GM18502 (cell line): ENCODE results near the gene SPOPL.
A peak's percentile ranks its signal among the peaks of the same experiment; 100 is the strongest.
"Not testable (repeated sequence)": the region's sequence is repeated elsewhere in the genome, so short reads cannot be mapped to it uniquely, and the experiment has no call there.

Experiments
- ATAC-seq: cut with Tn5 transposase; IDR thresholded peaks from one replicate; pipeline ENCODE4 v1.9.1; 2021; ENCODE audit warnings: mild to moderate bottlenecking; ENCODE audit not compliant: unreplicated experiment, poor library complexity

SPOPL gene

DNA sequence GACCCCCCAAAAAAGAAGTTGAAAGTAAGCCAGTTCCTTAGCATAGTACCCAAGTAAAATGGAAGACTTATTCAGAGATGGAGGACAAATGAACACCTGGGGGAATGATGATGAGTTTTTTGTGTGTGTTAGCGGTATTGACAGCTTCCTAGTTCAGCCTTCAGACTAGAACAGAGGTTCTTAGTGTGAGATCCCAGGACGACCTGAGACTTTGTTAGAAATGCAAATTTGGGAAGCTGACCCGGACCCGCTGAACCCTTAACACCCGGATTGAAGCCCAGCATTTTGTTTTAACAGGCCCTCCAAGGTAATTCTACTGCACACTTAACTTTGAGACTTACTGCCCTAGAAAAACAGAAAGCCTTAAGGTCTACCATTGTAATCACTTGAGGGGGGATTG, 20.3 kb downstream of the SPOPL start:
- no peak for ATAC-seq

DNA sequence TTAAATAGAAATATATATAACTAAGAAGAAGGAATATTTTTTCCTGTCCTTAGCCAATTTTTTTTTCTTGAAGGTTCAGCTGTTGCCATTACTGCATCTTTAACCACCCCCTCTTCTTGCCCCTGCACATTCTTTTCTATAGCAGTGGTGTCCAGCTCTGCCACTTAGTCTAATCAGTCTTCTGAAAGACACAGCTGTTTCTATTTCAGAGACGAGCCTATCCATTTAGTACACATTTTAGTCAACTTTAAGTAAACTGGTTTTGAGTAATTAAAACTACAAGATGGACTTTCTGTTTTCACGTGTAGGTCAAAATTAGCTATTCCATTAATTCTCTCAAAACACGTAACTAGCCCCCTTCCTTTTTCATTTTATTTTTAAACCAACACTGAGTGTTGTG, 21.0 kb downstream of the SPOPL start:
- ATAC-seq = peak; percentile 79

DNA sequence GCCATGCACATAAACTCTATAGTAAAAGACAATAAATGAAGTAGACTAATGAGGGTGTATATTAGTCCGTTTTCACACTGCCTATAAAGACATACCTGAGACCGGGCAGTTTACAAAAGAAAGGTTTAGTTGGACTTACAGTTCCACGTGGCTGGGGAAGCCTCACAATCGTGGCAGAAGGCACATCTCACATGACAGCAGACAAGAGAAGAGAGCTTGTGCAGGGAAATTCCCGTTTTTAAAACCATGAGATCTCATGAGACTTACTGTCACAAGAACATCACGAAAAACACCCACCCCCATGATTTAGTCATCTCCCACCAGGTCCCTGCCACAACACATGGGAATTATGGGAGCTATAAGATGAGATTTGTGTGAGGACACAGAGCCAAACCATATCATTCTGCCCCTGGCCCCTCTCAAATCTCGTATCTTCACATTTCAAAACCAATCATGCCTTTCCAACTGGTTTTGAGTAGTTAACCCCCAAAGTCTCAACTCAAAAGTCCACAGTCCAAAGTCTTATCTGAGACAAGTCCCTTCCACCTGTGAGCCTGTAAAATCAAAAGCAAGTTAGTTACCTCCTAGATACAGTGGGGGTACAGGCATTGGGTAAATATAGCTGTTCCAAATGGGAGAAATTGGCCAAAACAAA, 21.6 kb downstream of the SPOPL start:
- peak; percentile 70 for ATAC-seq

DNA sequence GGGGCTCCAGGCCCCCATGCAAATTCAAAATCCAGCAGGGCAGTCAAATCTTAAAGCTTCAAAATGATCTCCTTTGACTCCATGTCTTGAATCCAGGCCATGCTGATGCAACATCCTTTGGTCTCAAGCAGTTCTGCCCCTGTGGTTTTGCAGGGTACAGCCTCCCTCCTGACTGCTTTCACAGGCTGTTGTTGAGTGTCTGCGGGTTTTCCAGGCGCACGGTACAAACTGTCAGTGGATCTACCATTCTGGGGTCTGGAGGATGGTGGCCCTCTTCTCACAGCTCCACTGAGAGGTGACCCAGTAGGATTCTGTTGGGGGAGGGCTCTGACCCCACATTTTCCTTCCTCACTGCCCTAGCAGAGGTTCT, 22.1 kb downstream of the SPOPL start:
- peak; percentile 32 for ATAC-seq

DNA sequence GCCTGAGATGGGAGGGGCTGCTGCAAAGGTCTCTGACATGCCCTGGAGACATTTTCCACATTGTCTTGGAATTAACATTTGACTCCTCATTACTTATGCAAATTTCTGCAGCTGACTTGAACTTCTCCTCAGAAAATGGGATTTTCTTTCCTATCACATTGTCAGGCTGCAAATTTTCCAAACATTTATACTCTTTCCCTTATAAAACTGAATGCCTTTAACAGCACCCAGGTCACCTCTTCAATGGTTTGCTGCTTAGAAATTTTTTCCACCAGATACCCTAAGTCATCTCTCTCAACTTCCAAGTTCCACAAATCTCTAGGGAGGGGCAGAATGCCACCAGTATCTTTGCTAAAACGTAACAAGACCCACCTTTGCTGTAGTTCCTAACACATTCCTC, 22.8 kb downstream of the SPOPL start:
- not testable (repeated sequence) for ATAC-seq

DNA sequence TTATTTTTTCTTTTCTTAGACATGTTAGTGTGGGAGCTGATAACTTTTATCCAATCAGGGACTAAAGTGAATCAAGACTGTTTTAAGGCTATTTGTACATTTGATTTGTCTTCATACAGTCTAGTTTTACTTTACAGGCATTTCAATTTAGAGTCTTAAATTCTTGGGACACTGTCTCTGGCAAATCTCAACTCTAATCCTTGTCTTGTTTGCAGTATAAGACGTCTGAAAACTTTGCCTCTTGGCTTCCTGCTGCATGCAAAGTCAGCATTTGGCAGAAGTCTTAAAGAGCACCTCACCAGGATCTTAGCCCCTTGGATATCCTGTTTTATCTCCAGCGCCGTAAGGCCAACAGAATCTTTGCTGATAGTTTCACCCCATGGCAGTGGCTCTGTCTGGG, 30.3 kb downstream of the SPOPL start:
- no peak for ATAC-seq

DNA sequence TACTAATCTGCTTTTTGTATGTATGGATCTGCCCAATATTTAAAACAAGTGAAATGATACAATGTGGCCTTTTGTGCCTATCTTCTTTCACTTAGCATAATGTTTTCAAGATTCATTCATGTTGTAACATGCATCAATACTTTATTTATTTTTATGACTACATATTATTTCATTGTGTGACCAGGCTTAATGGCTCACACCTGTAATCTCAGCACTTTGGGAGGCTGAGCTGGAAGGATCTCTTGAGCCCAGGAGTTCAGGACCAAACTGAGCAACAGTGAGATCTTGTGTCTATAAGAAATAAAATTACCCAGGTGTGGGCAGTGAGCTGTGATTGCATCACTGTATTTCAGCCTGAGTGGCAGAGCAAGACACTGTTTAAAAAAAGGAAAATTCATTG, 33.2 kb downstream of the SPOPL start:
- no peak for ATAC-seq

DNA sequence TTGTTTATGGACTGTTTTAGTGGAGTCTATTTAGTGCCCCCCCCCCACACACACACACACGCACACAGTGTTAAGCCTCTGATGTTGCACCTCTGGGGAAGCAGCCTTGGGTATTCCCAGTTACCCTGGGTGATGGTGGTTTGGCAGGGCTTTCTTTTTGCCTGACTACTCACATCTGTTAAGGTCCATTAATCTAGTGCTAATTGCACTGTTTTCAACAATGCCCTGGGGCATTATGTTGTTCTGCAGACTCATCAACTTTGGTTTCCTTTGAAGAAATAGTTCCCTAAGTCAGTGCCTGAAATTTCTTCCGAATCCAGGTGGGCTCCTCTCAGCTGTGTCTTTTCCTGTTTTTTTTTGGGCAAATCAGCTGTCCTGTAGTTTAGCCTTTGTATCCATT, 34.7 kb downstream of the SPOPL start:
- ATAC-seq = peak; percentile 94

DNA sequence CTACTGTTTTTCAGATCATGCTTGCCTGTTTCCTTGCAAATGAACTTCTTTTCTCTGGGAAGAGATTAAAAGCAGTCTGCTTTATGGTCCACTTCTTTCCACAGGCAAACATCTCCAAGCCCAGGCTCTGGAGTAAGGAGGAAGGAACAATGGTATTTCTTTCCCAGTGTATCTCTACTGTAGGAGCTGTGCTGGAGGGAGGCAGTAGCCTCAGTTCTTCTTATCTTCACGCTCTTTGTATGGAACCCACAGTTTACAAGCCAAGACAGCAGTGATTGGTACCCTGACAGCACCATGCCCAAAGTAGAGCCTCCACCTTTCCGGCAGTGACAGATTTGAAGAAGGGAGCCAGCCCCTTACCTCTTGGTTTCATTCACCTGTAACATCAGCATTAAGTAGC, 35.2 kb downstream of the SPOPL start:
- no peak for ATAC-seq

DNA sequence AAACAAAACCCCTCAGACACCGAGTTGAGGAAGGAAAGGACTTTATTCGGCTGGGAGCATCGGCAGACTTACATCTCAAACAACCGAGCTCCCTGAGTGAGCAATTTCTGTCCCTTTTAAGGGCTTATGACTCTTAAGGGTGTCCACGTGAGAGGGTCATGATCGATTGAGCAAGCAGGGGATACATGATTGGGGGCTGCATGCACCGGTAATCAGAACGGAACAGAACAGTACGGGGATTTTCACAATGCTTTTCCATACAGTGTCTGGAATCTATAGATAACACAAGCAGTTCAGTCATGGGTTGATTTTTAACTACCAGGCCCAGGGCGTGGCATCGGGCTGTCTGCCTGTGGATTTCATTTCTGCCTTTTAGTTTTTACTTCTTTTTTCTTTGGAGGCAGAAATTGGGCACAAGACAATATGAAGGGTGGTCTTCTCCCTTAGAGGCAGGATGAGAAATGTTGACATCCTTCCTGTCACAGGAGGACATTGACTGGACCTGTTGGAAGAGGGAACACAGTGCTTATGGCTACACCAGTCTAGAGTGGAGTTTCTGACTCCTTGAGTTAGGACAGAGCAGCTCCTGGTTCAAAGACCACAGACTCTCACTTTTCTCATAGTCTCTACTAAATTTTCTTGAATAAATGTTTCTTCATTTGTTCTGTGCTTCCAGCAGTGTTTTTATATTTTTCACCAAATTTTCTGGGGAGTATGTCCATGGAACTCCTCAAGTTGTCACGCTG, 35.8 kb downstream of the SPOPL start:
- ATAC-seq = no peak

DNA sequence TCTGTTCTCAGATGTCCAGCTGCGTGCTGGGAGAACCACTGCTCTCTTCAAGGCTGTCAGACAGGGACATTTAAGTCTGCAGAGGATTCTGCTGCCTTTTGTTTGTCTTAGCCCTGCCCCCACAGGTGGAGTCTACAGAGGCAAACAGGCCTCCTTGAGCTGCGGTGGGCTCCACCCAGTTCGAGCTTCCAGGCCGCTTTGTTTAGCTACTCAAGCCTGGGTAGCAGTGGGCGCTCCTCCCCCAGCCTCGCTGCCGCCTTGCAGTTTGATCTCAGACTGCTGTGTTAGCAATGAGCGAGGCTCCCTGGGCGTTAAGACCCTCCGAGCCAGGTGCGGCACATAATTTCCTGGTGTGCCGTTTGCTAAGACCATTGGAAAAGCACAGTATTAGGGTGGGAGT, 42.6 kb downstream of the SPOPL start:
- not testable (repeated sequence) for ATAC-seq

DNA sequence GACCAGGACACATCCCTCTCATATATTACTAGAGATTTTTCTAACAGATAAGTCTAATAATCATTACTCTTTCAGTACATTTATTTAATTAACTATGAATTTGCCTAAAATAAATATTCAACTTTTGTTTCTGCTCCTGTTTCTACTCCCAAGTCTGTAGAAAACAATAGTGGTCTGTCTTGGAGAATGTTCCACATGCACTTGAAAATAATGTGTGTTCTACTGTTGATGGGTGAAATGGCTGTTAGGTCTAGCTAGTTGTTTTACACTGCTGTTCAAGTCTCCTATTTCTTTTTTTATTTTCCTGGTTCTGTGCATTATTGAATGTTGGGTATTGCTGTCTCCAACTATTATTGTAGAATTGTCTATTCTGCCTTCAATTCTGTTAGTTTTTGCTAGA, 47.2 kb downstream of the SPOPL start:
- ATAC-seq = no peak

DNA sequence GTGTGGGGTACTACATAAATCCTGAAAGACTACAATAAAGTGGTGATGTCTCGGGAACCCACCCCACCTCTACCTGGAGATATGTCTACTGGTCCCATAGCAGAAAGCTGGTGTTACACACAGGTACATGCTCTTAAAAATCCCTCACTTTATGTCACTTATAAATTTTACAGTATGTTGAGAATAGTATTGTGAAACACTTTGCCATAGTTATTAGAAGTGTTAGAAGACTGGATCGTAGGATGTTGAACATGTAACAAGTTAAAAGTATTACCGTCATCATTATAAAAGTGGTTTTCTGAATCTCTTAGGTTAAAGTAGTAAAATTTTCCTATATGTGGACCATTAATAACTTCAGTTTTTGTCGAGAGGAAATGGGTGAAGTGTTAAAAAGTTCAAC, 48.6 kb downstream of the SPOPL start:
- no peak for ATAC-seq

DNA sequence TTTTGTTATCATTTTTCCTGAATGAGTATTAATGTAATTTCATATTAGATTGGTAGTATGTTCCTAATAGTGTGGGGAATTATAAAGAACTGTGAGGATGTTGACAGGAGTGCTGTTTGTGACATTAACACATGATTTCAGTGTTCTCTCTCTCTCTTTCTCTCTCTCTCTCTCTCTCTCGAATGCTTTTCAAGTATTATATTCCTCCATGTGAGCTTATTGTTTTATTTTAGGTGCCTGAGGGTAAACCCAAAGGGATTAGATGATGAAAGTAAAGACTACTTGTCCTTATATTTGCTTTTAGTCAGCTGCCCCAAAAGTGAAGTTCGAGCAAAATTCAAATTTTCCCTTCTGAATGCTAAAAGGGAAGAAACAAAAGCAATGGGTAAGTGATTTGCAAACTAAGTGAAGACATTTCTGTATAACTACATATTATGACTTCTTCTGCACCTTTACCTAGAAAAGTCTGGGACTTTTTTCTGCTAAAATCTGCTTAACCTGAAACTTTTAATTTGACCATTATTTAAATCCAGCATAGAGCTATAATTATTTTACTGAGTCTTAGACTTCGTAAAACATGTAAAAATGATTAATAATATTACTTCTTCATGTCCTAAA, 49.2 kb downstream of the SPOPL start:
- ATAC-seq = no peak

DNA sequence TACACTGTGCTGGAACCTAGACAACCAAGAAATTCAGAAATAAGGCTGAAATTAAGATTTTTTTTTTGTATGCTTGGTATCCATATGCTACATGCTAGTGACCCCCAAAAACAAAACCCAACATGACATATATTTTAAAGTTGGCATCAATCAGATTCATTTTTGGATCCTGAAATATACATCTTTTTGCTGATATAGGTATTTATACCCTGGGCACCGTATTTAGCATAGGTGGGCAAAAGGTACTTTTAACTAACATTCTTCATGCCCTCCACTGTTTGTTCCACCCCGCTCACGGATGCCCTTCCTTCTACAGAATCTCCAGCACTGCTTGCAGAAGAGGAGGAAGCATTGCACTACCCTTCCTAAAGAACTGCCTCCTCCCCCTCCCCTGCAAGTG, 52.6 kb downstream of the SPOPL start:
- ATAC-seq = no peak

DNA sequence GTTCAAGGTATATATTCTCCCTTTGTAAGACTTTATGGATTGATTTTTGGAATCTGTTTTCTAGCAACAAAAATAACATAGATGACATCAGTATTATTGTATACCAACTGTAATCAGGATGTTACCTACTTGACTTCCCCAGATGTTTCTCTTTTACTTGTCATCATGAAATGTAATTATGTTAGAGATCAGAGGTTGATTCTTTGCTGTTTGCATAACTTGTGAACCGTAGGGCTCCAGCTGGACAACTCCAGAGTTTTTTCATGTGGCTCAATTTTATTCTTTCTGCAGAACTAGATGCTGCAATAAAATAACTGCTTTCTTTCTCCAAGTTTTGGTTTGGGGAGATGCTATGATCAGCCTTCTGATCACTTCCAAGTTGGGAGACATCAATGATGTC, 58.1 kb downstream of the SPOPL start:
- ATAC-seq = no peak

DNA sequence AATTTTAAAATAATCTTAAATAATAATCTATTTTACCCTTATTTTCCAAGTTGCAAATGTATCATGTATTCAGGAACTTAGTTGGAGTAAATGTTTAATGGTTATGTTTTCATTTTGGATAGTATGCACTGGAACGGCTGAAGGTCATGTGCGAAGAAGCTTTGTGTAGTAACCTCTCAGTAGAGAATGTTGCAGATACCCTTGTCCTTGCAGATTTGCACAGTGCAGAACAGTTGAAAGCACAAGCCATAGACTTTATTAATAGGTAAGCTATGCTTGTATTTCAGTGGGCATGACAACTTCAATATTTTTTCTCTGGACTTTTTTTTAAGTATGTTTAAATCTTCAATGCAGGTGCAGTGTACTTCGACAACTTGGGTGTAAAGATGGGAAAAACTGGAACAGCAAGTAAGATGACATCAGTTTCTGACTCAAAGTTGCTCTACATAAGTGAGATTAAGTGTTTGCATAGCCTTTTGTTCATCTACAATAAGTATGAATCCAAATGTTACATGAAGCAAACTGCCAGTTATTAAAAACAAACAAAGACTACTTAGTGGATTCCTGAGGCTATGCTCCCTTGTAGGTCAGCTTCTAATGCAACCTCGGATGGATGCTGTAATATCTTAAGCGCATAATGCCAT, 63.1 kb downstream of the SPOPL start:
- no peak for ATAC-seq

DNA sequence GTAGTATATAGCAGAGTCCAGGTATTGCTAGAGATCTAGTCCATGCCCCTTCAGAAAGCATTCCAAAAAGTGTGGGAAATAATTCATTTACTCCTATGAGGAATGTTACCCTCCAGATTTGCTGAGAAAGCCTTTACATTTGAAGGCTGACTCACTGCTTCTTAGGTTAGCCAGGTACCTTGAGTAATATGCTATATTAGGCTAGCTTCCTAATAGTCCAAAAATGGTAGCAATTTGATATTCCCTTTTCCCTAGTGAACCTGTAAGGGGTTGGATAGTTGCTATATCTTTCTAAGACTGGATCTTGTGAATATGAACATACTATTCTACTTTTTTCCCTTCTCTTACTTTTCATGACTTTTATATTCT, 63.6 kb downstream of the SPOPL start:
- ATAC-seq = no peak

DNA sequence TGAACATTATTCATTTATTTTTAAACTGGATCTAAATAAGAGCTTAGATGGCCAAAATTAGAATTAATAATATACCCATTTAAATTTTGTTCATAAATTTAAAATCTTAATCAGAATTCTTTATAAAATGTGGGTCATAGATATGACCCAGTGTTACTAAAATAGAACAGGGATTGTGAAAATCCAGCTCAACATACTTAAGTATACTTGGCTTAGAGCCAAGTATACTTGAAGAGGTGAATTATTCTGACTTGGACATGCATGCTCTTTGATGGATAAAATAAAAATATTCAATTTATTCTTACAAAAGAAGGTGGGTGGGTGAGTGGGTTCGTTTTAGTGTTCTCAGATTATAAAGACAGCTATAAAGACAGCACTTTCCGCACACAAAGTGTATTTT, 70.7 kb downstream of the SPOPL start:
- ATAC-seq = no peak

DNA sequence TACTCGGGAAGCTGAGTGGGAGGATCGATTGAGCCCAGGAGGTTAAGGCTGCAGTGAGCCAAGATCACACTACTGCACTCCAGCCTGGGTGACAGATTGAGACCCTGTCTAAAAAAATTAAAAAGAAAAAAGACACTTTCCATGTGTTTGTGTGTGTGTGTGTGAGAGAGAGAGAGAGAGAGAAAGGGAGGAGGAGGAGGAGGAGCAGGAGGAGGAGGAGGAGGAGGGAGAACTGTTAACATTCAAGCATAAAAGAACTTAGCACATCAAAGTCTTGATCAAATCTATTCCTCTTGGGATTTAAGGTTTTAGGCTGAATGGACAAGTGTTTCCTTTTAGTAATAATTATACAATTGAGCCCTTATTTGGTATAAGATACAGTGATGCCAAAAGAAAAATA, 75.5 kb downstream of the SPOPL start:
- no peak for ATAC-seq

DNA sequence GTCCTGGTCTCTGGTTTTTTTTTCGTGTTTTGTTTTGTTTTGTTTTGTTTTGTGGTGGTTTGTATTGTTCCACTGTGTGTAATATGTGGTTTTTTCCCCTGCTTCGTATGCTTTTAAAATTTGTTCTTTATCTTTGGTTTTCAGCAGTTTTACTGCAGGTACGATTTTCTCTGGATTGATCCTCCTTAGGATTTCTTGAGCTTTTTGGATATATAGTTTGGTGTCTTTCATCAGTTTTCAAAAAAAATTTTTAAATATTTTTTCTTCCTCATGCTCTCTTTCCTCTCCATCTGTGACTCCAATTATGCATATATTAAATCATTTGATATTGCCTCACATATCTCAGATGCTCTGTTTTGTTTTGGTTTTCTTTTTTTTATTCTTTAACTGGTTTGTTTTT, 78.0 kb downstream of the SPOPL start:
- ATAC-seq = no peak
